Measurements from ENCODE around the gene CNTROB.

GRCh38 chr17:7888184-7888920, 43.7 kb upstream of the CNTROB start, which contains the start of gene CHD3:
- TF ChIP-seq CTCF (conservative IDR thresholded peaks at IDR 0.05; ENCODE audit: low read depth, low read length) = no peak
- no peak for TF ChIP-seq EZH2 (IDR thresholded peaks at IDR 0.05; ENCODE audit: low read length, unreplicated experiment)
- TF ChIP-seq EZH2phosphoT487 (IDR thresholded peaks at IDR 0.05; ENCODE audit: borderline replicate concordance, low read length) = no peak

Measured in PC-3 (cell line).